HFFc6 (cell line): ENCODE results near the gene TWIST2. TPM values are rescaled to one million over a fixed set of nuclear protein-coding genes. Genes with fewer than 3 reads are reported as not detected.

ENCODE experiments used
- DNase-seq: peaks from one replicate; pipeline ENCODE4 v3.0.0-alpha.2; 2018
- H3K27ac Mint-ChIP-seq: 2 replicates; pipeline ENCODE4 v1.8.0; 2020; ENCODE audit warnings: mild to moderate bottlenecking, mixed read lengths
- H3K27me3 Mint-ChIP-seq: 2 replicates; pipeline ENCODE4 v1.8.0; 2021; ENCODE audit warnings: mild to moderate bottlenecking, moderate library complexity, mixed read lengths; ENCODE audit not compliant: insufficient read depth
- H3K36me3 Mint-ChIP-seq: 2 replicates; pipeline ENCODE4 v1.8.0; 2021; ENCODE audit warnings: low read depth, mixed read lengths
- H3K4me1 Mint-ChIP-seq: 2 replicates; pipeline ENCODE4 v1.8.0; 2020; ENCODE audit warnings: low read depth, mixed read lengths
- H3K4me3 Mint-ChIP-seq: 2 replicates; pipeline ENCODE4 v1.8.0; 2020; ENCODE audit warnings: mild to moderate bottlenecking, moderate library complexity, mixed read lengths
- H3K9me3 Mint-ChIP-seq: 2 replicates; pipeline ENCODE4 v1.8.0; 2020; ENCODE audit warnings: mild to moderate bottlenecking, mixed read lengths
- total RNA-seq, 6 experiments: library from RNA; stranded (reverse); fragmentation: NEBNext Ultra II Directional; extraction: Animal tissue kit (Norgen Biotek cat#: 25700); gene quantifications; 2 replicates in 1 of 6; 3 replicates in 5 of 6; pipeline ENCODE4 v1.2.3, GENCODE V29; 2021
- TF ChIP-seq, protein P1 (sequence below): fragments of 200-600 bp; sonication (generic); IDR thresholded peaks from 2 replicates; pipeline ENCODE4 v1.5.0; 2021; ENCODE audit warnings: antibody characterized with exemption, mild to moderate bottlenecking

Gene TWIST2
- total RNA-seq, 6 experiments from 2014 or later = 127 to 146 (median 137) TPM

DNA sequence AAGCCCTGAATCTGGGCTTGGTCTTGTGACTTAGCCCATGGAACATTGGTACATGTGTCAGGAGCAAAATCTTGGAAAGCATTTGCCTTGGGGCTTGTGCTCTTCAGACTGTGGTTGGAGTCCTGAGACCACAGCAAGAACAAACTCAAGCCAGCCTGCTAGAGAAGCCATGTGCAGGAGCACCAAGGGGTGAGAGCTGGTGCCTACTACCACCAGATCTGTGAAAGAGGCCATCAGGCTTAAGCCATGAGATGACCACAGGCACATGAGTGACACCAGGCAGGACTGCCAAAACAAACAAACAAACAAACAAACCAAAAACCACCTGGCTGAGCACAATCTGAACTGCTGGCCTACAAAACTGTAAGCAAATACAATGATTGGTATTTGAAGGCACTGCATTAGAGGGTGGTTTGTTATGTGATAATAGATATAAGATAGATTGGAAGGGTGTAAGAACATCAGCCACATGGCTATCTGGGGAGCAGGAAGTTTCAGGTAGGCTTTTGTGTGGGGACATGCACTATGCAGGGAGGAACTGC lies 9.0 kb upstream of the TWIST2 start:
- peaks cover 5% of the 10 kb centered on the region for H3K36me3 Mint-ChIP-seq
- TF ChIP-seq, protein P1, sequence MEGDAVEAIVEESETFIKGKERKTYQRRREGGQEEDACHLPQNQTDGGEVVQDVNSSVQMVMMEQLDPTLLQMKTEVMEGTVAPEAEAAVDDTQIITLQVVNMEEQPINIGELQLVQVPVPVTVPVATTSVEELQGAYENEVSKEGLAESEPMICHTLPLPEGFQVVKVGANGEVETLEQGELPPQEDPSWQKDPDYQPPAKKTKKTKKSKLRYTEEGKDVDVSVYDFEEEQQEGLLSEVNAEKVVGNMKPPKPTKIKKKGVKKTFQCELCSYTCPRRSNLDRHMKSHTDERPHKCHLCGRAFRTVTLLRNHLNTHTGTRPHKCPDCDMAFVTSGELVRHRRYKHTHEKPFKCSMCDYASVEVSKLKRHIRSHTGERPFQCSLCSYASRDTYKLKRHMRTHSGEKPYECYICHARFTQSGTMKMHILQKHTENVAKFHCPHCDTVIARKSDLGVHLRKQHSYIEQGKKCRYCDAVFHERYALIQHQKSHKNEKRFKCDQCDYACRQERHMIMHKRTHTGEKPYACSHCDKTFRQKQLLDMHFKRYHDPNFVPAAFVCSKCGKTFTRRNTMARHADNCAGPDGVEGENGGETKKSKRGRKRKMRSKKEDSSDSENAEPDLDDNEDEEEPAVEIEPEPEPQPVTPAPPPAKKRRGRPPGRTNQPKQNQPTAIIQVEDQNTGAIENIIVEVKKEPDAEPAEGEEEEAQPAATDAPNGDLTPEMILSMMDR = no peak
- peaks cover 10% of the 10 kb centered on the region; the same call in 1 of the 2 replicates for H3K9me3 Mint-ChIP-seq
- peaks cover 20% of the 10 kb centered on the region for H3K27me3 Mint-ChIP-seq
- H3K4me3 Mint-ChIP-seq = no peak overlapping the region
- H3K27ac Mint-ChIP-seq = no peak overlapping the region
- peaks cover 14% of the 10 kb centered on the region for H3K4me1 Mint-ChIP-seq
- no peak for DNase-seq

DNA sequence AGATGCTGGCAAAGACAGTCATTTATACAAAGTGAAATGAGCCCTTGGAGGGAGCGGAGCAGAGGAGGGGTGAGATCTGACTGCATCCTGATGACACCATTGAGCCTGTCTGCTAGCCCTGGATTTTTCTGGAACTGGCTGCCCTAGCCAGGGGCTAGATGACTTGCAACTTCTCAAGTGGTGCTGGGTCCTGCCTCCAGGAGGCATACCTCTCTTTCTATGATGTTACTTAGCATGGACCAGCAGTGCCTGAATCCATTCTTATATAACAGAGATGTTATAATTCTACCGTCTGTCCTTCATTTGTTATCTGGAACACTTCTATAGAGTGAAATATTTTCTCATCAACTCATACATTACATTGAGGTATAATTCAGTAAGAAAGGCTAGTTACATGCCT lies 8.5 kb upstream of the TWIST2 start:
- Mint-ChIP-seq H3K4me1 (peaks cover 20% of the 10 kb centered on the region), H3K4me3 (no peak overlapping the region), H3K27me3 (peaks cover 16% of the 10 kb centered on the region), H3K9me3 (peaks cover 10% of the 10 kb centered on the region; the same call in 1 of the 2 replicates), H3K27ac (no peak overlapping the region), H3K36me3 (peaks cover 5% of the 10 kb centered on the region)
- no peak for DNase-seq
- TF ChIP-seq, protein P1 = peak; percentile 22; the same call in 1 of the 2 replicates

DNA sequence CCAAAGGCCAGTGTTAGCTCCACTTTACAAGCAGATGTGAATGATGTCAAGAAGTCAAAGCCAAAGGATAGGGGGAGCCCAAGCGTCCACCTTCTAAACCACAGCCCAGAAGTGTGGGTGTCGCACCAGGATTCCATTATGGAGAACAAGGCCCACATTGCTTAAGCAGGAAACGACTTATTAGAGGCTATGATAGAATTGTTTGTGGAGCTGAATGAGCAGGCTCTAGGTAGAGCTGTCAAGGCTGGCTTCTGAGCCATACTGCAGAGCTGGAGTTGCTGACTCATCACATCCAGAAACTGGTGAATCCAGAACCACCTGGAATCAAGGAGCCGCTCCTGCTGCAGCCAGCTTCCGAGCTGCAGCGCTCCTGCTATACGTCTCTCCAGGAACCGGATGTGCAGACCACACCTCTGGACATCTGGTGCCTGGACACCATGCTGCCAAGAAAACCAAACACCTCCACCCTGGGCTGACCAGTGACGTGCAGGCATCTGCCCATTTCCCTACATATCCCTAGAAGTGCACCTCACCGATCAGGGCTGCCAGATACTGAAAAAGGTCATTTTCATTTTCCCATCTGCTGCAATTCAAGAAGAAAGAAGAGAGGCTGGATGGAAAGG lies 6.2 kb upstream of the TWIST2 start:
- peaks cover 5% of the 10 kb centered on the region for H3K36me3 Mint-ChIP-seq
- no peak for DNase-seq
- no peak overlapping the region for H3K4me3 Mint-ChIP-seq
- peaks cover 38% of the 10 kb centered on the region for H3K4me1 Mint-ChIP-seq
- H3K27ac Mint-ChIP-seq = no peak overlapping the region
- H3K27me3 Mint-ChIP-seq = peaks cover 3% of the 10 kb centered on the region; the same call in 1 of the 2 replicates
- H3K9me3 Mint-ChIP-seq = peaks cover 10% of the 10 kb centered on the region; the same call in 1 of the 2 replicates
- TF ChIP-seq, protein P1 = 0 out of 2 replicates have a peak, but pooled peaks have one; percentile 10

DNA sequence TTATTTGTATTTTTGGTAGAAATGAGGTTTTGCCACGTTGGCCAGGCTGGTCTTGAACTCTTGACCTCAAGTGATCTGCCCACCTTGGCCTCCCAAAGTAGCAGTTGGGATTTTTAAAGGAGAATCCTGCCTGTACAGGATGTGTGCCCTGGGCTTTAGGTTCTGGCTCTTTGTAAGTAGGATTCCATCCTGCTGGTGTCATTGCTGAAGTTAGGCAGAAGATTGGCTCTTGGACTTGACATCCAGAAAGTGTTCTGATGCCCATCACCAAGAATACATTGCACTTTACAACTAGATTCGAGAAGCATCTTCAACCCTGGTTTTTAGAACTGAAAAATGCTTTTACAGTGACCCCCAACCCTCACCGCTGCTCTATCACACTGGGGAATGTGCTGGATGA lies 4.4 kb upstream of the TWIST2 start:
- no peak overlapping the region for H3K27ac Mint-ChIP-seq
- DNase-seq = no peak
- H3K9me3 Mint-ChIP-seq = peaks cover 10% of the 10 kb centered on the region; the same call in 1 of the 2 replicates
- TF ChIP-seq, protein P1 = no peak
- peaks cover 3% of the 10 kb centered on the region; the same call in 1 of the 2 replicates for H3K27me3 Mint-ChIP-seq
- H3K4me1 Mint-ChIP-seq = peaks cover 38% of the 10 kb centered on the region
- H3K36me3 Mint-ChIP-seq = peaks cover 5% of the 10 kb centered on the region
- no peak overlapping the region for H3K4me3 Mint-ChIP-seq

GRCh38 chr2:238845583-238846377 lies 2.1 kb upstream of the TWIST2 start:
- Mint-ChIP-seq H3K36me3 (peaks cover 13% of the 10 kb centered on the region), H3K27ac (peak overlapping the region; percentile 93), H3K9me3 (no peaks in the 10 kb centered on the region), H3K4me3 (peak overlapping the region; percentile 90), H3K27me3 (no peaks in the 10 kb centered on the region), H3K4me1 (peaks cover 38% of the 10 kb centered on the region)
- TF ChIP-seq, protein P1 = no peak; the same call in 1 of the 2 replicates
- DNase-seq = no peak
